Keratinocyte (primary cell): ENCODE data around the gene C21orf91. TPM values are rescaled to one million over a fixed set of nuclear protein-coding genes. Genes with fewer than 3 reads are reported as not detected.

Experiments
- DNase-seq: peaks from one replicate; pipeline ENCODE4 v3.0.0-alpha.2; 2011; ENCODE audit warnings: low read depth, missing footprints, low spot score
- FAIRE-seq: peaks from 2 replicates; lab custom pipeline; 2011; peaks lifted over from hg19 to GRCh38; lab: Jason Lieb, UNC
- H2AFZ ChIP-seq: 2 replicates; pipeline ENCODE4 v1.6.0; 2012; ENCODE audit warnings: low read length, control low read depth, inconsistent platforms; ENCODE audit not compliant: control insufficient read depth
- H3K27ac ChIP-seq: 2 replicates; pipeline ENCODE4 v1.5.1; 2011; ENCODE audit warnings: low read length; ENCODE audit not compliant: control insufficient read depth, insufficient read depth
- H3K27me3 ChIP-seq: 3 replicates; pipeline ENCODE4 v1.6.0; 2011; ENCODE audit warnings: low read length; ENCODE audit not compliant: control insufficient read depth, insufficient read depth; ENCODE audit errors: extremely low read depth
- H3K36me3 ChIP-seq, 2 experiments: 2 replicates in 1 of 2; 3 replicates in 1 of 2; pipeline ENCODE4 v1.5.1; 2011; ENCODE audit warnings: low read length in 2 of 2, mild to moderate bottlenecking in 1 of 2; ENCODE audit not compliant: control insufficient read depth in 2 of 2, insufficient read depth in 2 of 2; ENCODE audit errors: extremely low read depth in 1 of 2
- H3K4me1 ChIP-seq: 3 replicates; pipeline ENCODE4 v1.5.1; 2011; ENCODE audit warnings: low read length; ENCODE audit not compliant: control insufficient read depth, insufficient read depth; ENCODE audit errors: extremely low read depth
- H3K4me2 ChIP-seq: 3 replicates; pipeline ENCODE4 v1.6.0; 2011; ENCODE audit warnings: low read depth, low read length; ENCODE audit not compliant: control insufficient read depth, insufficient read depth; ENCODE audit errors: extremely low read depth
- H3K4me3 ChIP-seq, 3 experiments: fragments of 200-600 bp in 1 of 3; sonication (generic) in 1 of 3; 2 replicates in 2 of 3; 3 replicates in 1 of 3; pipeline ENCODE4 v1.5.1; 2011 to 2016; ENCODE audit warnings: low read length in 3 of 3, mild to moderate bottlenecking in 3 of 3, control low read depth in 2 of 3, inconsistent platforms in 1 of 3, low read depth in 1 of 3, mixed read lengths in 1 of 3, mixed run types in 1 of 3, moderate library complexity in 1 of 3; ENCODE audit not compliant: control insufficient read depth in 2 of 3, insufficient read depth in 2 of 3; ENCODE audit errors: extremely low read depth in 1 of 3
- H3K79me2 ChIP-seq: 2 replicates; pipeline ENCODE4 v1.6.0; 2012; ENCODE audit warnings: low read length; ENCODE audit not compliant: control insufficient read depth, insufficient read depth
- H3K9ac ChIP-seq: 3 replicates; pipeline ENCODE4 v1.6.0; 2011; ENCODE audit warnings: low read length; ENCODE audit not compliant: control insufficient read depth, insufficient read depth; ENCODE audit errors: extremely low read depth
- H3K9me1 ChIP-seq: 3 replicates; pipeline ENCODE4 v1.6.0; 2011; ENCODE audit warnings: low read length; ENCODE audit not compliant: control insufficient read depth, insufficient read depth; ENCODE audit errors: extremely low read depth
- H3K9me3 ChIP-seq: 2 replicates; pipeline ENCODE4 v1.5.1; 2012; ENCODE audit warnings: low read depth, low read length; ENCODE audit not compliant: control insufficient read depth
- H4K20me1 ChIP-seq: 3 replicates; pipeline ENCODE4 v1.6.0; 2011; ENCODE audit warnings: low read length; ENCODE audit not compliant: control insufficient read depth, insufficient read depth; ENCODE audit errors: extremely low read depth
- CTCF ChIP-seq, 3 experiments: IDR thresholded peaks in 1 of 3; conservative IDR thresholded peaks in 1 of 3; optimal IDR thresholded peaks in 1 of 3; 2 replicates in 2 of 3; 3 replicates in 1 of 3; pipeline versions ENCODE3 to v1.5.1; 2011; ENCODE audit warnings: low read length in 3 of 3, mild to moderate bottlenecking in 3 of 3, moderate library complexity in 2 of 3, control low read depth in 1 of 3, inconsistent platforms in 1 of 3; ENCODE audit not compliant: insufficient read depth in 2 of 3; ENCODE audit errors: extremely low read depth in 1 of 3
- EZH2 ChIP-seq: IDR thresholded peaks from one replicate; pipeline ENCODE4 v1.6.1; 2012; ENCODE audit warnings: inconsistent platforms, mild to moderate bottlenecking, low read length, moderate library complexity
- dilution Hi-C: fragments of 300-500 bp; cut with MboI; formaldehyde crosslinking; loops from one replicate; pipeline ENCODE4 v1.7.0; 2020; ENCODE audit warnings: low sequenced_read_pairs; ENCODE audit not compliant: extremely low pct_ligation_motif_present
- polyA plus RNA-seq, 5 experiments: library from polyadenylated mRNA; depleted of rRNA in 3 of 5; stranded (reverse) in 3 of 5; stranded (forward) in 1 of 5; unstranded in 1 of 5; fragments of >200 nt; gene quantifications; 1 replicate in 1 of 5; 2 replicates in 3 of 5; 3 replicates in 1 of 5; pipeline versions ENCODE4 v1.2.1 to v1.2.3, GENCODE V29; 2011 to 2012; ENCODE audit warnings: missing spikeins in 2 of 5, low read depth in 1 of 5, low replicate concordance in 1 of 5

Gene C21orf91
- polyA plus RNA-seq, 1 donor (not counting 4 experiments of a cell fraction or from before 2014, with no cell fraction given): 28.2 TPM

GRCh38 chr21:17853393-17854275, 34.5 kb upstream of the C21orf91 start:
- DNase-seq (no peak), FAIRE-seq (no peak)
- no peaks in the 10 kb centered on the region for H3K79me2 ChIP-seq
- no peaks in the 10 kb centered on the region for H4K20me1 ChIP-seq
- H2AFZ ChIP-seq: no peak overlapping the region
- no peaks in the 10 kb centered on the region for H3K9me1 ChIP-seq
- H3K27ac ChIP-seq: no peak overlapping the region
- H3K27me3 ChIP-seq: no peaks in the 10 kb centered on the region
- dilution Hi-C loops: no loop called here
- H3K9ac ChIP-seq: no peak overlapping the region
- no peak overlapping the region for H3K4me3 ChIP-seq
- peaks cover 2% of the 10 kb centered on the region for H3K4me1 ChIP-seq
- H3K4me2 ChIP-seq: no peak overlapping the region
- TF ChIP-seq CTCF (optimal IDR thresholded peaks at IDR 0.05 in 1 of 3, IDR thresholded peaks at IDR 0.05 in 1 of 3, conservative IDR thresholded peaks at IDR 0.05 in 1 of 3; ENCODE audit: extremely low read depth in 1 of 3, insufficient read depth in 2 of 3, low read length in 3 of 3) (no peak), EZH2 (no peak)
- no peaks in the 10 kb centered on the region for H3K36me3 ChIP-seq
- peaks cover 7% of the 10 kb centered on the region for H3K9me3 ChIP-seq

- Histone ChIP-seq H3K9ac (no peak overlapping the region), H3K9me1 (no peaks in the 10 kb centered on the region), H3K4me2 (no peak overlapping the region), H4K20me1 (no peaks in the 10 kb centered on the region), H3K4me3 (no peak overlapping the region), H3K4me1 (peaks cover 9% of the 10 kb centered on the region), H3K9me3 (peaks cover 7% of the 10 kb centered on the region), H3K27ac (no peak overlapping the region), H3K36me3 (no peaks in the 10 kb centered on the region), H3K27me3 (no peaks in the 10 kb centered on the region), H3K79me2 (no peaks in the 10 kb centered on the region), H2AFZ (no peak overlapping the region)
- dilution Hi-C loops: no loop called here
- TF ChIP-seq CTCF (optimal IDR thresholded peaks at IDR 0.05 in 1 of 3, IDR thresholded peaks at IDR 0.05 in 1 of 3, conservative IDR thresholded peaks at IDR 0.05 in 1 of 3; ENCODE audit: extremely low read depth in 1 of 3, insufficient read depth in 2 of 3, low read length in 3 of 3): no peak
- TF ChIP-seq EZH2: no peak
- DNase-seq (peak; percentile 17), FAIRE-seq (peak; percentile 82)
These were observed 29.1 kb upstream of the C21orf91 start for GRCh38 chr21:17848228-17848627.
